Activated CD4-positive, alpha-beta T cell treated with anti-CD3 and anti-CD28 coated beads, Interleukin-2, amount 50 U/mL, for 1 hour (primary cell): ENCODE measurements around the gene SEL1L.
"Not testable (repeated sequence)": the region's sequence is repeated elsewhere in the genome, so short reads cannot be mapped to it uniquely, and the experiment has no call there.

Experiments used
- DNase-seq: peaks from one replicate; pipeline ENCODE4 v3.0.0-alpha.2; 2020

Gene SEL1L

GRCh38 chr14:81523616-81524015, 10.0 kb downstream of the SEL1L start:
- no peak for DNase-seq

GRCh38 chr14:81523016-81523415, 10.6 kb downstream of the SEL1L start:
- no peak for DNase-seq

- DNase-seq, result no peak
Measured at GRCh38 chr14:81521356-81521755, 12.3 kb downstream of the SEL1L start.

- no peak for DNase-seq
Measured at GRCh38 chr14:81519200-81520011, 14.2 kb downstream of the SEL1L start.

- DNase-seq, result no peak
Measured at GRCh38 chr14:81517798-81518398, 15.8 kb downstream of the SEL1L start.

- DNase-seq, result no peak
Measured at GRCh38 chr14:81516986-81517797, 16.5 kb downstream of the SEL1L start.

- DNase-seq, result not testable (repeated sequence)
Measured at GRCh38 chr14:81515927-81516326, 17.7 kb downstream of the SEL1L start.

- DNase-seq, result not testable (repeated sequence)
Measured at GRCh38 chr14:81512826-81513225, 20.8 kb downstream of the SEL1L start.

GRCh38 chr14:81511111-81511904, 22.3 kb downstream of the SEL1L start:
- DNase-seq, result no peak

GRCh38 chr14:81509838-81510452, 23.7 kb downstream of the SEL1L start:
- DNase-seq, result no peak

- DNase-seq, result no peak
Measured at GRCh38 chr14:81509321-81509720, 24.3 kb downstream of the SEL1L start.

- no peak for DNase-seq
Measured at GRCh38 chr14:81506487-81506886, 27.2 kb downstream of the SEL1L start.

GRCh38 chr14:81504864-81505263, 28.8 kb downstream of the SEL1L start:
- no peak for DNase-seq

GRCh38 chr14:81485781-81486180, 47.9 kb downstream of the SEL1L start:
- no peak for DNase-seq

- DNase-seq, result no peak
Measured at GRCh38 chr14:81485372-81485771, 48.3 kb downstream of the SEL1L start.

GRCh38 chr14:81484120-81484519, 49.5 kb downstream of the SEL1L start:
- no peak for DNase-seq

GRCh38 chr14:81480741-81481140, 52.9 kb downstream of the SEL1L start:
- DNase-seq, result no peak

GRCh38 chr14:81478446-81478845, 55.2 kb downstream of the SEL1L start:
- DNase-seq, result no peak

- no peak for DNase-seq
Measured at GRCh38 chr14:81476816-81477215, 56.8 kb downstream of the SEL1L start.

- DNase-seq, result no peak
Measured at GRCh38 chr14:81474685-81475324, 58.8 kb downstream of the SEL1L start.

- DNase-seq, result no peak
Measured at GRCh38 chr14:81474148-81474492, 59.5 kb downstream of the SEL1L start.
